Omental fat pad (tissue), 4 donors: ENCODE results near the gene FKRP. TPM values are rescaled to one million over a fixed set of nuclear protein-coding genes. Genes with fewer than 3 reads are reported as not detected.
"Not testable (repeated sequence)": the region's sequence is repeated elsewhere in the genome, so short reads cannot be mapped to it uniquely, and the experiment has no call there.

Source experiments
- ATAC-seq: fragments of 150-250 bp; one replicate; pipeline ENCODE4 v1.9.1; 2016; ENCODE audit warnings: mild to moderate bottlenecking, moderate library complexity; ENCODE audit not compliant: low FRiP score
- DNase-seq: peaks from one replicate; pipeline ENCODE4 v3.0.0-alpha.2; 2019; ENCODE audit warnings: low spot score
- CTCF ChIP-seq, 3 donors: fragments of 450-650 bp; IDR thresholded peaks; one replicate each; pipeline ENCODE4 v1.5.1; 2016 to 2017; ENCODE audit warnings: antibody characterized with exemption in 3 of 3, mild to moderate bottlenecking in 3 of 3, moderate library complexity in 2 of 3
- total RNA-seq, 4 donors: library from RNA; depleted of rRNA; stranded (reverse); fragments of >200 nt; gene quantifications; one replicate each; pipeline ENCODE4 v1.1.0, GENCODE V29; 2016

Gene FKRP
- total RNA-seq, 4 donors from 2014 or later = 9.2 to 20.5 (median 13.9) TPM

DNA sequence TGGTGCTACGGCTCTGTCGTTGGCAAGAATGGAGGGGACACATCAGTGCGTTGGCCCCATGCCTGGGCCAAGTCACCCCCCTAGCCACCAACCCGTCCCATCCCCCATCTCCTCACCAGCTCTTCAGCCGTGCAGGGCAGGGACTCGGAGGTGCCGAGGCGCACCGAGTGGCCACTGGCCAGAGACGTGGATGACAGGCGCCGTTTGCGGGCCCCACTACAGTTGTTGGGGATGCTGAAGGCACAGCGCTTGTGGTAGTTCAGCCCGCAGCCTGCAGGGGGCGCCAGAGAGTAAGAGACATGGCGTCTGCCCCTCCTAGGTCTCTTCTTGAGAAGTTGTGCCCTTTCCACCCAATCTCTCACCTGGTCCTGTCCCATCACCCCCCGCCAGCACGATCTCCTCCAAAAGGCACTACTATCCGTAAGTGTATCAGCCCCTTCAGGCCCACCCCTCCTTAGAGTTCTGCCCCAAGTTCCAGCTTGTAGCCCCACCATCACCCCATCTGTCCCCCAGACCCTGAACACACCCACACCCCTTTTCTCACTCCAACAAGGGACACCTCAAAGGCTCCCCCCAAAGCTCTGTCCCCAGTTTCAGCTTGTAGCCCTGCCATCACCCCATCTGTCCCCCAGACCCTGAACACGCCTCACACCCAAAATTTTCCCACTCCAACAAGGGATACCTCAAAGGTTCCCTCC lies 41.3 kb upstream of the FKRP start:
- peak in 2 of 3 donors; percentile 83 to 85 for TF ChIP-seq CTCF (IDR thresholded peaks at IDR 0.05)
- DNase-seq (peak; percentile 95), ATAC-seq (peak; percentile 61)

GRCh38 chr19:46710687-46711086 lies 35.2 kb upstream of the FKRP start:
- DNase-seq (no peak), ATAC-seq (no peak)
- TF ChIP-seq CTCF (IDR thresholded peaks at IDR 0.05) = no peak

DNA sequence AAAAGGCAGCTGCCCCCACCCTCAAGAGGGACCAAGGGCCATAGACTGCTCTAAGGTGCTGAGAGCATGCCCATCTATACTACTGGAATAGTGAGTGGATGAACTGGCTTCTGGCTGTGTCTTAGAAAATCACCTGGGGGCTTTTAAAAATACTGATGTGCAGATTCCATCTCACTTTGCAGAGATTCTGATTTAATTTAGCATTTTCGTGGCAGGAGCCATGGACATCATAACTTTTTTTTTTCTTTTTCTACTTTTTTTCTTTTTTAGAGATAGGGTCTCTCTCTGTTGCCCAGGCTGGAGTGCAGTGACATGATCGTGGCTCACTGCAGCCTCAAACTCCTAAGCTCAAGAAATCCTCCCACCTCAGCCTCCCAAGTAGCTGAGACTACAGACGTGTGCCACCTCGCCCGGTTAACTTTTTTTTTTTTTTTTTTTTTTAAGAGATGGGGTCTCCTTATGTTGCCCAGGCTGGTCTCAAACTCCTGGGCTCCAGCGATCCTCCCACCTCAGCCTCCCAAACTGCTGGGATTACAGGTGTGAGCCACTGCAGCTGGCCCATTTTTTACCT lies 33.0 kb upstream of the FKRP start:
- not testable (repeated sequence) for ATAC-seq, DNase-seq

DNA sequence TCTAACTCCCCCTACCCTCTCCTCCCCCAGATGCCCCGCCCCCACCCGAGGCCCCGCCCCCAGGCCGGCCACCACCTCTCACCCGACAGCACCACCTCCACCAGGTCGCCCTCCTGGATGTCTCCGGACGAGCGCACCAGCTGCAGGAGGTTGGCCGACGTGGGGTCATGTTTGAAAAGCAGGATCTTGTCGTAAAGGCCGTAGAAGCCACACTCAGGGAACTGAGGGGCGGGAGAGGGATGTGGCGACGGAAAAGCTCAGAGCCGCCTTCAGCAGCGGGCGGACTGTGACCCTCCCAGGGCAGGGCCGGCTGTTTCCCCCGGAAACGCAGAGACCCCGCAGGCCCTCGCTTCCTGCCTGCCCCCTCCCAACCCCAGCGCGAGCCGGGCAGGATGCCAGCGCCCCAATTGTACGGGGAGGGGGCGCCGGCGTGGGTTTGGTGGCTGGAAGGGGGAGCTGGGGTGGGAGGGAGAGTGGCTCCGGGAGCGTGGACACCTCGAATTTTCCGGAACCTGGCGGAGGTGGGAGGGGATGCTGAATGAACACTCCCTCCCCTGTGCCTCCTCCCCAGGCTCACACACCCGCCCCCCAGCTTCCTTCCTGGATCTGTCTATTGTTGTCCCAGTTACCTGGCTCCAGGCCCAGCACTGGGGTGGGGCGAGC lies 31.9 kb upstream of the FKRP start:
- peak; percentile 52 for ATAC-seq
- TF ChIP-seq CTCF (IDR thresholded peaks at IDR 0.05) = no peak
- DNase-seq = peak; percentile 84

GRCh38 chr19:46714444-46715106 lies 31.3 kb upstream of the FKRP start:
- ATAC-seq (no peak), DNase-seq (no peak)
- TF ChIP-seq CTCF (IDR thresholded peaks at IDR 0.05) = no peak

DNA sequence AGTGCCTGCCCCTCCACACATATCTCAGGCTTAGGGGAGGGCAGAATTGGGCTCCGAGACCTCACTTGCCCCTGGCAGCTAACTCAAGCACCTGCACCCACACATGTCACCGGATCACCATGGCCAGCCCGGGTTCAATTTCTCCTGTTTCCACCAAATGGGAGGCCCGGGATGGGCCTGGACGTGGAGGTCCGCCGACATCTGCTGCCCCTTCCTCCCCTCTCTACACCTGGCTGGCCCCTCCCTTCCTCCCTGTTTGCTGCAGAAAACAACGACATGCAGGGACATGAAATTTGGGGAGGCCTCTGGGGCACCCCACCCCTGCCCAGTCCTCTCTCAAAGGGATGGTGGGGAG lies 30.3 kb upstream of the FKRP start:
- TF ChIP-seq CTCF (IDR thresholded peaks at IDR 0.05) = no peak

DNA sequence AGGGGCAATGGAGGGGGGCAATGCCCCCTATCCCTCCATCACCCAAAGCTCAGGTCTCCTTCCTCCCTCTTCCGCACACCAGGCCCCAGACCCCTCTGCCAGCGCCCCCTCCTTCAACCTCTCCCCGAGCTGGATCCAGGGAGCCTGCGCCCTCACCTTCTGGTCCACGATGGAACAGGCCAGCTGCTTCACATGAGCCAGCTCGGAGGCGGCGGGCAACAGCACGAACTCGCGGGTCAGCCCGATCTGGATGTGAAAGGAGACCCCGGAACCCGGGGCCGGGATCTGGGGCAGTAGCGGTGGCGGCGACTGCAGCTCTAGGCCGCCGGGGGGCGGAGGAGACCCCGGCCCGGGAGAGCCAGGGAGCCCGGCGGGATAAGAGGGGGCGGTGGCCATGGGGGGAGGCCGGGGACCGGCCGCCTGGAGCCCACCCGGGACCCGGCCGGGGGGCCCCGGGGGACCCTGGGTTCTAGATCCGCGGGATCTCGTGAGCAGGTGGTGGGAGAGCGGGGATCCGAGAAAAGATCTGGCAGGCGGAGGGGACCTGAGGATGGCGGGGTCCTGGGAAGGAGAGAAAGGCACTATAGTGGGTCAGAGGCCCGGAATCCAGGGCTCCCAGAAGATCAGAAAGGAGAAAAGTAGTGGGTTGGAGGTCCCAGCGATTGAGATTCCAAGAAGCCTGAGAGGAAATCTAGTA lies 29.7 kb upstream of the FKRP start:
- ATAC-seq = no peak
- DNase-seq = no peak

More for the DNA sequence above, 30.3 kb upstream of the FKRP start:
- DNase-seq (no peak), ATAC-seq (no peak)

More for the DNA sequence above, 29.7 kb upstream of the FKRP start:
- no peak for TF ChIP-seq CTCF (IDR thresholded peaks at IDR 0.05)
